Subcutaneous abdominal adipose tissue (tissue), 5 donors: ENCODE results near the gene GAL3ST3.
"Not testable (repeated sequence)": the region's sequence is repeated elsewhere in the genome, so short reads cannot be mapped to it uniquely, and the experiment has no call there.

ENCODE experiments used
- H3K27ac ChIP-seq: one replicate; pipeline ENCODE4 v1.7.0; 2013; ENCODE audit warnings: low read depth, mild to moderate bottlenecking, inconsistent platforms, low read length, moderate library complexity
- H3K27me3 ChIP-seq, 5 donors: one replicate each; pipeline ENCODE4 v1.7.0; 2013; ENCODE audit warnings: low read length in 5 of 5, inconsistent platforms in 1 of 5; ENCODE audit not compliant: control insufficient read depth in 5 of 5, insufficient read depth in 4 of 5
- H3K36me3 ChIP-seq, 5 donors: one replicate each; pipeline ENCODE4 v1.7.0; 2013; ENCODE audit warnings: low read length in 5 of 5; ENCODE audit not compliant: control insufficient read depth in 5 of 5, insufficient read depth in 5 of 5
- H3K4me1 ChIP-seq, 5 donors: one replicate each; pipeline ENCODE4 v1.7.0; 2013; ENCODE audit warnings: low read length in 5 of 5, mild to moderate bottlenecking in 3 of 5, moderate library complexity in 1 of 5; ENCODE audit not compliant: control insufficient read depth in 5 of 5, insufficient read depth in 5 of 5
- H3K4me3 ChIP-seq, 5 donors: one replicate each; pipeline ENCODE4 v1.7.0; 2013; ENCODE audit warnings: low read length in 5 of 5, low read depth in 1 of 5
- H3K9ac ChIP-seq, 5 donors: one replicate each; pipeline ENCODE4 v1.7.0; 2013; ENCODE audit warnings: low read length in 5 of 5, mild to moderate bottlenecking in 4 of 5, moderate library complexity in 3 of 5
- H3K9me3 ChIP-seq, 5 donors: one replicate each; pipeline ENCODE4 v1.7.0; 2013; ENCODE audit warnings: low read length in 5 of 5; ENCODE audit not compliant: control insufficient read depth in 5 of 5
- donor health status: healthy.
- donor health status: healthy.
- donor health status: healthy.
- donor health status: healthy.
- donor health status: healthy.

Gene GAL3ST3

GRCh38 chr11:66048547-66049323 is at the start of gene GAL3ST3:
Gene GAL3ST3, minus strand, starts transcription at chr11:66049161. Its CDS starts 3,746 bp downstream, at chr11:66045415.
- no peak within 1 kb of the TSS for H3K27ac ChIP-seq
- H3K4me3 ChIP-seq, result no peak within 1 kb of the TSS
- H3K9me3 ChIP-seq, result no peaks in the 10 kb centered on the region

GRCh38 chr11:66092125-66092524 is 43.2 kb upstream of the GAL3ST3 start:
- not testable (repeated sequence) for H3K36me3 ChIP-seq, H3K27ac ChIP-seq, H3K4me3 ChIP-seq, H3K4me1 ChIP-seq, H3K9me3 ChIP-seq, H3K27me3 ChIP-seq, H3K9ac ChIP-seq

More at GRCh38 chr11:66048547-66049323, at the start of gene GAL3ST3:
- H3K4me1 ChIP-seq, result peaks cover 0 to 33% (median 28%) of the 10 kb centered on the region in 5 donors
- no peaks in the 10 kb centered on the region for H3K36me3 ChIP-seq
- no peak within 1 kb of the TSS for H3K9ac ChIP-seq
- H3K27me3 ChIP-seq, result peaks cover 0 to 19% (median 13%) of the 10 kb centered on the region in 5 donors

GRCh38 chr11:66090288-66090687 is 41.3 kb upstream of the GAL3ST3 start:
- H3K9ac ChIP-seq, result peak overlapping the region in 1 of 5 donors; percentile 40
- peaks cover 0 to 5% (median 0%) of the 10 kb centered on the region in 5 donors for H3K4me1 ChIP-seq
- H3K27ac ChIP-seq, result no peak overlapping the region
- H3K9me3 ChIP-seq, result no peaks in the 10 kb centered on the region
- H3K4me3 ChIP-seq, result no peak overlapping the region
- no peaks in the 10 kb centered on the region for H3K36me3 ChIP-seq
- no peaks in the 10 kb centered on the region for H3K27me3 ChIP-seq

- Histone ChIP-seq H3K27me3 (no peaks in the 10 kb centered on the region), H3K9me3 (no peaks in the 10 kb centered on the region), H3K4me1 (peaks cover 0 to 15% (median 7%) of the 10 kb centered on the region in 5 donors), H3K36me3 (no peaks in the 10 kb centered on the region), H3K4me3 (no peak overlapping the region), H3K27ac (no peak overlapping the region), H3K9ac (no peak overlapping the region)
Observed at GRCh38 chr11:66089067-66089466, 40.1 kb upstream of the GAL3ST3 start.

- Histone ChIP-seq H3K27ac (no peak overlapping the region), H3K27me3 (no peaks in the 10 kb centered on the region), H3K36me3 (no peaks in the 10 kb centered on the region), H3K9me3 (no peaks in the 10 kb centered on the region), H3K4me3 (no peak overlapping the region), H3K9ac (no peak overlapping the region), H3K4me1 (peaks cover 0 to 25% (median 21%) of the 10 kb centered on the region in 5 donors)
Observed at GRCh38 chr11:66087148-66087908, 38.4 kb upstream of the GAL3ST3 start.

GRCh38 chr11:66084821-66085475 is 36.0 kb upstream of the GAL3ST3 start:
- H3K27ac ChIP-seq, result no peak overlapping the region
- H3K4me3 ChIP-seq, result no peak overlapping the region
- H3K36me3 ChIP-seq, result peaks cover 0 to 2% (median 0%) of the 10 kb centered on the region in 5 donors

GRCh38 chr11:66083767-66084166 is 34.8 kb upstream of the GAL3ST3 start:
- Histone ChIP-seq H3K9me3 (no peaks in the 10 kb centered on the region), H3K9ac (no peak overlapping the region), H3K27me3 (no peaks in the 10 kb centered on the region), H3K4me3 (no peak overlapping the region), H3K27ac (no peak overlapping the region), H3K4me1 (peaks cover 4 to 42% (median 40%) of the 10 kb centered on the region in 5 donors), H3K36me3 (peaks cover 0 to 5% (median 0%) of the 10 kb centered on the region in 5 donors)

More at GRCh38 chr11:66084821-66085475, 36.0 kb upstream of the GAL3ST3 start:
- Histone ChIP-seq H3K27me3 (no peaks in the 10 kb centered on the region), H3K9me3 (no peaks in the 10 kb centered on the region), H3K4me1 (peaks cover 4 to 42% (median 37%) of the 10 kb centered on the region in 5 donors), H3K9ac (no peak overlapping the region)

- Histone ChIP-seq H3K9me3 (no peaks in the 10 kb centered on the region), H3K9ac (peak overlapping the region in 1 of 5 donors; percentile 43), H3K27me3 (no peaks in the 10 kb centered on the region), H3K4me3 (no peak overlapping the region), H3K4me1 (peaks cover 4 to 42% (median 40%) of the 10 kb centered on the region in 5 donors), H3K36me3 (peaks cover 0 to 5% (median 0%) of the 10 kb centered on the region in 5 donors), H3K27ac (peak overlapping the region; percentile 5)
Observed at GRCh38 chr11:66082946-66083698, 34.2 kb upstream of the GAL3ST3 start.

GRCh38 chr11:66081505-66081904 is 32.5 kb upstream of the GAL3ST3 start:
- Histone ChIP-seq H3K9ac (peak overlapping the region in 1 of 5 donors; percentile 62), H3K36me3 (peaks cover 0 to 5% (median 5%) of the 10 kb centered on the region in 5 donors), H3K4me3 (peak overlapping the region in 1 of 5 donors; percentile 22), H3K9me3 (no peaks in the 10 kb centered on the region), H3K27me3 (no peaks in the 10 kb centered on the region), H3K4me1 (peaks cover 4 to 45% (median 41%) of the 10 kb centered on the region in 5 donors), H3K27ac (no peak overlapping the region)
